Endodermal cell (in vitro differentiated cells): ENCODE data around the gene GNAS-AS1. TPM values are rescaled to one million over a fixed set of nuclear protein-coding genes. Genes with fewer than 3 reads are reported as not detected.

Experiments used
- DNase-seq: peaks from one replicate; pipeline ENCODE4 v3.0.0-alpha.2; 2017
- H3K27ac ChIP-seq: 2 replicates; pipeline ENCODE4 v1.5.1; 2013; ENCODE audit warnings: mild to moderate bottlenecking, low read depth, low read length, moderate library complexity
- H3K27me3 ChIP-seq: 2 replicates; pipeline ENCODE4 v1.6.1; 2013; ENCODE audit warnings: mild to moderate bottlenecking, low read length, moderate library complexity; ENCODE audit not compliant: insufficient read depth, control insufficient read depth, poor library complexity, severe bottlenecking
- H3K36me3 ChIP-seq: 2 replicates; pipeline ENCODE4 v1.7.0; 2013; ENCODE audit warnings: mild to moderate bottlenecking, low read length, moderate library complexity; ENCODE audit not compliant: control insufficient read depth, insufficient read depth
- H3K4me1 ChIP-seq: one replicate; pipeline ENCODE4 v1.7.0; 2013; ENCODE audit warnings: low read length; ENCODE audit not compliant: control insufficient read depth, insufficient read depth
- H3K4me3 ChIP-seq: 2 replicates; pipeline ENCODE4 v1.5.1; 2013; ENCODE audit warnings: mild to moderate bottlenecking, low read length, moderate library complexity
- H3K9ac ChIP-seq: 2 replicates; pipeline ENCODE4 v1.6.1; 2013; ENCODE audit warnings: mild to moderate bottlenecking, low read length, moderate library complexity; ENCODE audit not compliant: poor library complexity, severe bottlenecking; ENCODE audit errors: extremely low read depth
- H3K9me3 ChIP-seq: 2 replicates; pipeline ENCODE4 v1.6.1; 2013; ENCODE audit warnings: mild to moderate bottlenecking, low read length, moderate library complexity; ENCODE audit not compliant: control insufficient read depth
- H3K27ac Mint-ChIP-seq: 2 replicates; pipeline ENCODE4 v1.8.0; 2020; ENCODE audit warnings: mixed read lengths
- H3K27me3 Mint-ChIP-seq: 2 replicates; pipeline ENCODE4 v1.8.0; 2021; ENCODE audit warnings: mild to moderate bottlenecking, mixed read lengths; ENCODE audit not compliant: insufficient read depth
- H3K36me3 Mint-ChIP-seq: 2 replicates; pipeline ENCODE4 v1.8.0; 2020; ENCODE audit warnings: low read depth, mixed read lengths
- H3K4me1 Mint-ChIP-seq: 2 replicates; pipeline ENCODE4 v1.8.0; 2020; ENCODE audit warnings: mixed read lengths
- H3K4me3 Mint-ChIP-seq: 2 replicates; pipeline ENCODE4 v1.8.0; 2020; ENCODE audit warnings: mild to moderate bottlenecking, moderate library complexity, mixed read lengths
- H3K9me3 Mint-ChIP-seq: 2 replicates; pipeline ENCODE4 v1.8.0; 2020; ENCODE audit warnings: mild to moderate bottlenecking, mixed read lengths
- WGBS, 2 experiments: methylation state at CpG; one replicate each; pipeline versions ENCODE4 v1.1.5 to v1.1.7; 2013; ENCODE audit warnings: missing lambda C conversion rate in 2 of 2, mixed read lengths in 1 of 2; ENCODE audit not compliant: insufficient coverage in 1 of 2, insufficient read length in 1 of 2; 5-methylcytosine and 5-hydroxymethylcytosine counted together
- total RNA-seq, 2 donors: library from RNA; stranded (reverse); fragmentation: NEBNext Ultra II Directional in 1 of 2; extraction: Animal tissue kit (Norgen Biotek cat#: 25700) in 1 of 2; gene quantifications; 2 replicates in 1 of 2; 3 replicates in 1 of 2; pipeline ENCODE4 v1.2.1, GENCODE V29; 2021
- TF ChIP-seq, protein P1 (sequence below): fragments of 200-600 bp; sonication (generic); conservative IDR thresholded peaks from 2 replicates; pipeline ENCODE4 v1.5.0; 2021; ENCODE audit warnings: antibody characterized with exemption, mild to moderate bottlenecking

GNAS-AS1 gene
- total RNA-seq, 2 donors from 2014 or later, result 9.3 to 9.7 TPM

DNA sequence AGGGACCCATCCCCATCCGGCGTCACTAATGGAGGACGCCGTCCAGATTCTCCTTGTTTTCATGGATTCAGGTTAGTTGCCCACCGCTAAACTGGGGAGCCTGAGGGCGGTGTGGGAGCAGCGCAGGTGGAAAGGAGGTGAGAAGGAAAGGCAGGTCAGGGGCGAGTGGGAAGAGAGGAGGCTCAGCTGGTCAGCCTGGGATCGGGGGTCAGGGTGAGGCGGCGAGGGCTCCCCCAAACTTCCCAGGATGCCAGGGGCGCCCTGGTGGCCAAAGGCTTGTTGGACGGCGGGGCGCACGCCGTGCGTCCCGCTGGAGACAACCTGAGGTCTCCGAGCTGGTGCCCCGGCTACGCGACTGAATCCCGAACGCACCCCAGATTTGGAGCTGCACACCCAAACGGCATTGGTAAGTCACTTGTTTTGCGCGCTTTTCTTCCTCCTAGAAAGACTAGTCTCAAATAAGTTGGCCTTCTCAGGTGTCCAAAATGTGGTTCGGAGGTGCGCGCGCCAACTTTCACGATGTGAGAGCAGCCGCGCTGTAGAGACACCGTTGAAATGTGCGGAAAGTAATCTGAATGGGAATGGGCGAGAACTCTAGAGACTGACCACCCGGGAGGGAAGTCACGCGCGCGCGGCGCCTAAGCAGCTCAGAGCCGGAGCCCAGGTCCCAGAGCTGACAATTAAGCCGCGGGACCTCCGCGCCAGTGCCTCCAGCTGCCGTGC is 9.7 kb downstream of the GNAS-AS1 start:
- H3K27ac Mint-ChIP-seq, result no peak overlapping the region
- Histone ChIP-seq H3K4me3 (no peak overlapping the region), H3K4me1 (no peaks in the 10 kb centered on the region), H3K36me3 (peaks cover 30% of the 10 kb centered on the region), H3K9ac (no peak overlapping the region), H3K27ac (no peak overlapping the region), H3K9me3 (no peaks in the 10 kb centered on the region), H3K27me3 (peaks cover 61% of the 10 kb centered on the region)
- peaks cover 30% of the 10 kb centered on the region for H3K36me3 Mint-ChIP-seq
- TF ChIP-seq, protein P1, sequence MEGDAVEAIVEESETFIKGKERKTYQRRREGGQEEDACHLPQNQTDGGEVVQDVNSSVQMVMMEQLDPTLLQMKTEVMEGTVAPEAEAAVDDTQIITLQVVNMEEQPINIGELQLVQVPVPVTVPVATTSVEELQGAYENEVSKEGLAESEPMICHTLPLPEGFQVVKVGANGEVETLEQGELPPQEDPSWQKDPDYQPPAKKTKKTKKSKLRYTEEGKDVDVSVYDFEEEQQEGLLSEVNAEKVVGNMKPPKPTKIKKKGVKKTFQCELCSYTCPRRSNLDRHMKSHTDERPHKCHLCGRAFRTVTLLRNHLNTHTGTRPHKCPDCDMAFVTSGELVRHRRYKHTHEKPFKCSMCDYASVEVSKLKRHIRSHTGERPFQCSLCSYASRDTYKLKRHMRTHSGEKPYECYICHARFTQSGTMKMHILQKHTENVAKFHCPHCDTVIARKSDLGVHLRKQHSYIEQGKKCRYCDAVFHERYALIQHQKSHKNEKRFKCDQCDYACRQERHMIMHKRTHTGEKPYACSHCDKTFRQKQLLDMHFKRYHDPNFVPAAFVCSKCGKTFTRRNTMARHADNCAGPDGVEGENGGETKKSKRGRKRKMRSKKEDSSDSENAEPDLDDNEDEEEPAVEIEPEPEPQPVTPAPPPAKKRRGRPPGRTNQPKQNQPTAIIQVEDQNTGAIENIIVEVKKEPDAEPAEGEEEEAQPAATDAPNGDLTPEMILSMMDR, result no peak
- peak overlapping the region; percentile 56 for H3K4me3 Mint-ChIP-seq
- H3K4me1 Mint-ChIP-seq, result peaks cover 32% of the 10 kb centered on the region
- H3K27me3 Mint-ChIP-seq, result peaks cover 53% of the 10 kb centered on the region
- WGBS, 2 experiments, result 46 to 61% methylated on average over 28 to 51 of the region's 51 CpGs
- H3K9me3 Mint-ChIP-seq, result no peaks in the 10 kb centered on the region
- no peak for DNase-seq

GRCh38 chr20:58839991-58840747 is 10.5 kb downstream of the GNAS-AS1 start:
- peak overlapping the region; percentile 52 for H3K27ac Mint-ChIP-seq
- H3K27me3 Mint-ChIP-seq, result peaks cover 53% of the 10 kb centered on the region
- H3K27me3 ChIP-seq, result peaks cover 61% of the 10 kb centered on the region
- no peaks in the 10 kb centered on the region for H3K9me3 Mint-ChIP-seq
- no peaks in the 10 kb centered on the region for H3K9me3 ChIP-seq
- 50 to 62% methylated on average over 38 to 67 of the region's 67 CpGs for WGBS, 2 experiments
- peaks cover 30% of the 10 kb centered on the region for H3K36me3 ChIP-seq
- H3K4me3 ChIP-seq, result peak overlapping the region; percentile 66
- no peaks in the 10 kb centered on the region for H3K4me1 ChIP-seq
- peak overlapping the region; percentile 56 for H3K4me3 Mint-ChIP-seq
- DNase-seq, result peak; percentile 66
- H3K36me3 Mint-ChIP-seq, result peaks cover 30% of the 10 kb centered on the region
- H3K9ac ChIP-seq, result no peak overlapping the region
- H3K27ac ChIP-seq, result no peak overlapping the region
- peaks cover 24% of the 10 kb centered on the region for H3K4me1 Mint-ChIP-seq
- TF ChIP-seq, protein P1, result no peak

DNA sequence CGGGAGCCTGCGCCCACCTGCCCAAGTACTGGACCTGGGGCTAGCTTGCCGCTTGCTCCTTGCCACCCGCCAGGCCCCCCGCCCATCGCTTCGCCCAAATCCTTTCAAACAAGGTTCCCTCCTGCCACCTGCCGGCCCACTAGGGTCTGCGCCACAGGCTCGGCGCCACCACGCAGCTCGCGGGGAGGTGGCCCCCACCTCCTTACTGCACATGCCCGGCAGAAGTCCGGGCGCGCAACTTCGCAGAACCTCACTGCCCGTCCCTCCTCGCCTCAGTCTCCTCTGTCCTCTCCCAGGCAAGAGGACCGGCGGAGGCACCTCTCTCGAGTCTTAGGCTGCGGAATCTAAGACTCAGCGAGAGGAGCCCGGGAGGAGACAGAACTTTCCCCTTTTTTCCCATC is 11.2 kb downstream of the GNAS-AS1 start:
- H3K9me3 Mint-ChIP-seq, result no peaks in the 10 kb centered on the region
- H3K4me3 Mint-ChIP-seq, result peak overlapping the region; percentile 56
- H3K27ac Mint-ChIP-seq, result no peak overlapping the region
- H3K27me3 Mint-ChIP-seq, result peaks cover 53% of the 10 kb centered on the region
- 40 to 73% methylated on average over 15 to 27 of the region's 27 CpGs for WGBS, 2 experiments
- H3K4me3 ChIP-seq, result peak overlapping the region; percentile 66
- peaks cover 30% of the 10 kb centered on the region for H3K36me3 Mint-ChIP-seq
- H3K4me1 Mint-ChIP-seq, result peaks cover 24% of the 10 kb centered on the region
- TF ChIP-seq, protein P1, result peak; percentile 77
- no peaks in the 10 kb centered on the region for H3K4me1 ChIP-seq
- DNase-seq, result peak; percentile 84
- H3K27me3 ChIP-seq, result peaks cover 58% of the 10 kb centered on the region
- no peaks in the 10 kb centered on the region for H3K9me3 ChIP-seq
- H3K27ac ChIP-seq, result no peak overlapping the region
- H3K9ac ChIP-seq, result no peak overlapping the region
- H3K36me3 ChIP-seq, result peaks cover 26% of the 10 kb centered on the region
